HG02798 (cell line): Measurements from ENCODE around the gene ELOVL3.

Source experiments
- ATAC-seq: cut with Tn5 transposase; IDR thresholded peaks from one replicate; pipeline ENCODE4 v1.9.1; 2021; ENCODE audit warnings: mild to moderate bottlenecking; ENCODE audit not compliant: unreplicated experiment, poor library complexity

Gene ELOVL3

DNA sequence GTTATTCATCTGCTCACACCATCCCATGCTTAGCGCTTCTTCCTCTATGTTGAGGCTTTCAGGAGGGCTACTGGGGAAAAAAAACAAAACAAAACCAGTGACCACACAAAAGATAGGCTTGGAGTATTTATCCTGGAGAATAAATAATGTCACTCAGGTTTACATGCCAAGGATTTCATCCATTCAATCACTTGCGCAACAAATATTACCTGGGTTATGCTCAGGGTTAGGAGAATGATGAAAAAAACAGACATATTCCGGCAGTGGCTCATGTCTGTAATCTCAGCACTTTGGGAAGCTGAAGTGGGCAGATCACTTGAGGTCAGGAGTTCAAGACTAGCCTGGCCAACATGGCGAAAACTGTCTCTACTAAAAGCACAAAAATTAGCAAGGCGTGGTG is 3.3 kb upstream of the ELOVL3 start:
- no peak for ATAC-seq

DNA sequence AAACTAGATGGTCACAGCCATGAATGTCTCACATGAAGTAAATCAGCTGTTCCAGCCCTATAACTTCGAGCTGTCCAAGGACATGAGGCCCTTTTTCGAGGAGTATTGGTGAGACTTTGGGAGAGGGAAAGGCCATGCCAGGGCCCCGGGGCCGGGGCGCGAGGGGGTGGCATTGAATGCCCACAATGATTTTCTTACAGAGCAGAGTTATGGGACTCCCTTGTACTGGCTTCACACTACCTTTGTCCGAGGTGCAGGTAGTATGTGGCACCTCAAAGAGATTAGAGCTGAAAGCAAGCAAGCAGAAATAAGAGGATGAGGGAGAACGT is 407 bp downstream of the ELOVL3 start:
- ATAC-seq: no peak

DNA sequence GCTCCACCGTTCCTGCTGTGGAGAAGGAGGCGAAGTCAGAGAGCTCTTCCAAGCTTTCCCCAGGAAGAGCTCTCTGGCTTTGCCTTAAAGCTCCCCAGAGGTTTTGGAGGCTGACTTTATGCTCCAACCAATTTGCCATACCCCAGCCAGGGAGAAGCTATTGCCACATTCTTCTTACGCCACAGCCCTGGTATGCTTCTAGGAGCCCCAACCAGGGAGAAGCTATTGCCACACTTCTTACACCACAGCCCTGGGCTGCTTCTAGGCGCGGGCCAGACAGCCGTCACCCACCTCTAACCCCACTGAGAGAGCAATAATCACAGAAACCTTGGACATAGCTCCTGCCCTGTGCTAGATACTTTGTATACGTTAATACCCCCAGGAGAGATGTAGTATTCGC is 951 bp downstream of the ELOVL3 start:
- no peak for ATAC-seq

DNA sequence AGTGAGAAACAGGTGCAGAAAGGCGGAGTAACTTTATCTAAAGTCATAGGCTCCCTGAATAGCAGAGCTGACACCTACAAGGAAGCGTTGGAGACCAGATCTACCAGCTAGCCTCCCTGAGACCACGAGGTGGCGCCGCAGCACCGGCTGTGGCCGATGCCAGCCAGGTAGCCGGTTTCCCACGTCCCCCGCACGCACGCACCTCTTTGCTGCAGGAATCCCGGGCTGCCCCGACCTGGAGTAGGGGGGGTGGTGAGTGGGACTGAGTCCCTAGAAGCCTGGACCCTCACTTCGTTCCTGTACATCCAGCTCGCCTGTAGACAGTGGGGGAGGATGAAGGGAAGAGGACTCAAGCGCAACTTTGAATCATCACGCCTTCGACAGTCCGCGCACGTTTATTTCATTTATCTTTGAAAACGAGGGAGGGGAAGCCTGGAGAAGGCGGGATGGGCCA is 3.7 kb downstream of the ELOVL3 start:
- peak; percentile 42 for ATAC-seq

- ATAC-seq: no peak
Measured at GRCh38 chr10:102230264-102230860, 4.3 kb downstream of the ELOVL3 start.

DNA sequence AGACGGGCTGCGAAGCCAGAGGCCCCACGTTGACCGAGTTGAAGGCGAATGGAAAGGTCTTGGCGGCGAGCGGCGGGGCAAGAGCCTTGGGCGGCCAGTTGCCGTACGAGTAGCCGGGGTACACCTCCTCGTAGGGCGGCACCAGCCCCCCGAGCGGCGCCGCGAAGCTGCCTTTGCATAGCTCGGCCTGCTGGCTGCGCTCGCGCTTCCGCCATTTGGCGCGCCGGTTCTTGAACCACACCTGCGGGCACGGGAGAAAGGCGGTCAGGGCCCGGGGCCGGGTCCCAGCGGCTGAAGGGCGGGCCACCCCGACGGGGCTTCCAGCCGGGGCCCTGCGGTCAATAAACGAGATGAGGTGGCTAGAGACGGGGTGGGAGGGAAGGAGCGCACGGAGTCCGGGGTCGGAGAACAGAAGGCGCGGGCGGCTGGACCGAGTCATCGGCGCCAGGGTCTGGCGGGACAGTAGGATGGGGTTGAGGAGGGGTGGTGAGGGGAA is 4.8 kb downstream of the ELOVL3 start:
- no peak for ATAC-seq

DNA sequence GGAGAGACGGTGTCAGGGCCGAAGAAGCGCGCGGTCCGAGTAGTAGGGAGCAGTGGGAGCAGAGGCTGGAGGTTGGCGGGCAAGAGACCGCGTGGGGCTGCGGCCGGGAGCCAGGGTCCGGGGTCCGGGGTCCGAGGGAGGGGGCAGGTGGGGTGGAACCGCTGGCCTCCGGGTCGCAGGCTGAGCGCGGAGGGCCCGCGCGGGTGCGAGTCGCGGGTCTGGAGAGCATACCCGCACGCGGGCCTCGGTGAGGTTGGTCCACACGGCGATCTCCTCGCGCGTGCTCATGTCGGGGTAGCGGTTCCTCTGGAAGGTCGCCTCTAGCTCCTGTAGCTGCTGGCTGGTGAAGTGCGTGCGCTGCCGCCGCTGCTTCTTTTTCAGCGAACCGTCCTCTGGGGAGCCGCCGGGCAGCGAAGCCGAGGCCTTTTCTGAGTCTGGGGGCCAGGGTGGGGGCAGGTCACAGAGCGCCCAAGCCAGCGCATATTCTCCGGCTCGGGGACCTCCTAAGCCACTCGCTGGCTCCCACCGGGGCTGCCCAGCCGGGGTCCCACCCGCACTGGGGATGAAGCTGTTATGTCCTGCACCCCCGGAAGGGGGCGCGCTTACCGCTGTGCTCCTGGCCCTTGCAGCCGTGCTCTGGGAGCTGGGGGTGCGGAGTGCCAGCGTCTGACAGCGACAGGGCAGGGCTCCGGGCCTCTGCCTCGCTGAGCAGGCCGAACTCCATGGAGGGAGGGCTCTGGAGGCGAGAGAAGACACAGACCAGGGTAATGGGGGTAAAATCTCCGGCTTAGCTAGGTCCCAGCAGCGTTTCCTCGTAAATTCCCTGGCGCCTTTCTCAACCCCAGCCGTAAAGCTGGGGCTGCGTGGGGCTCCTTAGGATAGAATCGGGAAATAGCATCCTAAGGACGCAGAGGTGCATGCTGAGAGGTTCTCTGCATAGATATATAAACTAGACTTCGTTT is 5.5 kb downstream of the ELOVL3 start:
- no peak for ATAC-seq

GRCh38 chr10:102233997-102234396 is 7.9 kb downstream of the ELOVL3 start:
- no peak for ATAC-seq

DNA sequence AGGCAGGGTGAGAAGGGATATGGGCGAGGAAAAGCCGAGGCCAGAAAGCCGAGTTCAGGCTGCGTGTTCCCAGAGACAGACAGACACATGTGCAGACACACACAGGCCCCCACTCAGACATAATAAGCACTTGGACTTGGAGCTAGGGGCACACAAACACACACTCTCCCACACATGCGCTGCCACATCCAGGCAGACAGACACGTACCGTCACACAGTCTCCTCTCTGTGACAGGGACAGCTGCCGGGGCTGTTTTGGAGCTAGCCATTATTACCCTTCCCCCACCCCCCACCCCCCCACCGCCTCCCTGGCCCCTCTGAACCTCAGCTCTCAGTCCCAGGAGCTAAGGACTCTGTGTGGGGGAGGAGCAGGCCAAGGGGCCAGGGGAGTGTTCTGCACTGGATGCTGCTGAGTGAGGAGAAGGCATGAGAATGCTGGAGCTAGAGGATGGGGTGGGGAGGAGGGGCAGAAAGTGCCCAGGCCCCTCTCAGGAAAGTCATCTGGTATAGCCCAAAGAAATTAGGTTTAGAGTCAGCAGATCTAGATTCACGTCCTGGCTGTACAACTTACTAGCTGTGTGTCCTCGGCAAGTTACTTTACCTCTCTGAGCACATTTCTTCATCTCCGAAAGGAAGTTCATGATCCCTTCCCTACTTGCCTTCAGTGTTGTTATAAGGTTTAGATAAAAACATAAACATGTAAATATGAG is 8.9 kb downstream of the ELOVL3 start:
- no peak for ATAC-seq

GRCh38 chr10:102235598-102235920 is 9.5 kb downstream of the ELOVL3 start:
- ATAC-seq: no peak

DNA sequence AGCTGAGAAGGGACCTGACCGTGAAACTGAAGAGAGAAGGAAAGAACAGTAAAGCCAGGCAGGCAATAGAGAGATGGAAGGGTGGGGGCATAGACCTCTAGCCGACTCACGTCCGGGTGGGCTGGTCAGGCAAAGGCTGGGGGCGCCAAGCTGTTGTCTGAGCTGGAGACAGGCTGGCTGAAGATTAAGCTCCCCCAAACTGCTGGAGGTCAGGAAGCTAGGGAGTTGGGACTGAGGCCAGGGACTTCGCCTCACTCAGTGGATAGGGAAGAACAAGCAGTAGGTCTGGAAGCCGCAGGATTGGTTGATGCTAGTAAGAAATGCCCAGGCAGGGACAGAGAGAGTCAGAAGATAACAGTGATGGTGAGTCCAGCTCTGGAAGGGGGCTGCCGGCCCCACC is 9.9 kb downstream of the ELOVL3 start:
- ATAC-seq: no peak

DNA sequence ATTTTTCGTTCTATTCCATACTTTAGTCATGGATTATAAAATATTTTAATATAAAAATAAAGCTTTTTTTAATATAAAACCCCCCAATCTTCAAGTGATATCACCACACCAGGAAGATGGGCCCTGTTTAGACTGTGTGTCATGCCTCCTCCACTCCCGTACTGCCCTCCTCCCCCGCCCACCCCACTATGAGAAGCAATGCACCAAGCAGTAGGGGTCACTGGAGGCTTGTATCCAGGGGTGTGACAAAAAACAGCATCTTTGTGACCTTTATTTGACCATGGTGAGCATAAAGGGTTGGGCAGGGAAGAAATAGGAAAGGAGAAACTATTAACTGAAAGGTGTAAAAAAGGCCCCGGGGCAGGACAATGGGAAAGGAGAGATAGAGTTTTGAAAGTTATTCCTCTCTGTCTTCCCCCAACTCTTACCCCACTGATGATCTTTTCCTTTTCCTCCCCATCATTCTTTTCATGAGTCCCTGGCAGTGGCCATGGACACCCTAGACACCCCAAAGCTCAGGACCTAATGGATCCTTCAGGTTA is 11.7 kb downstream of the ELOVL3 start:
- ATAC-seq: no peak

DNA sequence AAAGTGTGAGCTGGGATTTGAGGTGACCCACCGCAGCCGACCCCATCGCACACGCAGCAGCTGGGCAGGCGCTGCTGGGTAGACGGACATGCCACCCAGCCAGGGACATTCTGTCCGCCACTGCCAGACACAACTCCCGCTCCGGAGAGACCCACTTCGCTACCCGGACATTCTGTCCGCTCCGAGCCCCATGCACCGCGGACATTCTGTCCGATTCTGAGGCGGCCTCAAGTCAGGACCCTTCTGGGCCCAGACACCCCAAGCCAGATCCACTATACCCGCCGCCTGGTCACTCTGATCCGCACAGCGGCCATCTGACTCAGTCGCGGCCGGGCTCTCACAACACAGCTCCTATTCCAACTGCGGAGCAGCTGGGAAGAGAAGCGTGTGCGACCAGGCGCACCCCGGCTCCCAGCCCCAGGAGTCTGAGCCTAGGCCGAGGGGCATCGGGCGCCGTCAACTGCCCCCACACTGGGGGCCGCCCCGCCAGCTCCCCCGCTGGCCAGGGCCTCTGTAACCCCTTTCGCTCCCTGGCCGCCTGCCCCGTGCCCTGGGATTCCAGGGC is 14.4 kb downstream of the ELOVL3 start:
- ATAC-seq: no peak

DNA sequence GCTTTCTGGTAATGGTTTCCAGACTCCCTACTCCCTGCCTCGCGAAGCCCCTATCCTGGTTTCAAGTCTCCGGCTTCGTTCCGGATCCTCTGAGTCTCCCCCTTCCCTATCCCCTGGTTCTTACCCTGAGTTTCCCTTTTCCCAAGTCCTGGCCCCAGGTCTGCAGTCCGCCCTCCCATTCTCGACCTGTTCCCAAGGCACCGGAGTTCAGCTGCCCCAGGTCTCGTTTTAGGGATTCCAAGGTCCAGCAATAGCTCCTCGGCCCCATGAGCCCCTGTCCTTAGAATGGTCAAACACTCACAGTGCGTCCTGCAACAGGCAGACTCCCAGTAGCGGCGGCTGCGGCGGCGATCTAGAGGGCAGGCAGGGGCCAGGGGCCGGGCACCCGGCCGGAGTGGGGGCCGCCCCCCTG is 14.9 kb downstream of the ELOVL3 start:
- ATAC-seq: no peak

DNA sequence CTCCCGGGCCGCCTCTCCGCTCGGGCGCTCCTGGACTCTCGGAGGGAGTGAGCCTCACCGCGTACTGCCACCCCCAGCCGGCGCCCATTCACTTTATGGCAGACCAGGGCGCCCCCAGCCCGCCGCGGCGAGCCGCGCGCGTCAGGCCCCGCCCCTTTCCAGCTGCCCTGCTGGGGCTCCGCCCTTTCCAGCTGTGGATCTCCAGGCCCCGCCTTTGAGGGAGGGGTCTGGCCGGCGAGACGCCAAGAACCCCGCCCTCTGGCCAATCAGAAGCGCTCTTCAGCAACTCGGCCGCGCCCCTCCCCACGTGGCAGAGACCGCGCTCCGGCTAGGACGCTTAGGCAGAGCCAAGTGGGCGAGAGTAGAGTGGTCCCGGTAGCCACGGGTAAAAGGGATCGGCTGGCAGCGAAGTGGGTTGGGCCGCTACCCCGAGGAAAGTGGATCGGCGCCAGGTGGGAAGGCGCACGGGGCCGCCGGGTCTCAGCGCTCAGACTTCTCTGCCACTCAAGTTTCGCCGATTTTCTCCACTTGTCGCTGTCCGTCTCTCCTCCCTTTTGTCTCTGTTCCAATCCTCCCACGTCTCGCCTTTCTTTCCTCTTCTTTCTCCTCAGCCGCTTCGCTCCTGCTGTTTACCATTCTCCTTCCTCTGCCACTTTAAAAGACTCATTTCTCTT is 15.5 kb downstream of the ELOVL3 start, which contains the start of gene PITX3:
Gene PITX3 (minus strand): TSS at position 69 of the 674 bp plus-strand sequence. CDS start 9,432 bp downstream, outside the sequence.
- peak; percentile 56 for ATAC-seq

- ATAC-seq: no peak
Measured at GRCh38 chr10:102242118-102242485, 16.0 kb downstream of the ELOVL3 start.

DNA sequence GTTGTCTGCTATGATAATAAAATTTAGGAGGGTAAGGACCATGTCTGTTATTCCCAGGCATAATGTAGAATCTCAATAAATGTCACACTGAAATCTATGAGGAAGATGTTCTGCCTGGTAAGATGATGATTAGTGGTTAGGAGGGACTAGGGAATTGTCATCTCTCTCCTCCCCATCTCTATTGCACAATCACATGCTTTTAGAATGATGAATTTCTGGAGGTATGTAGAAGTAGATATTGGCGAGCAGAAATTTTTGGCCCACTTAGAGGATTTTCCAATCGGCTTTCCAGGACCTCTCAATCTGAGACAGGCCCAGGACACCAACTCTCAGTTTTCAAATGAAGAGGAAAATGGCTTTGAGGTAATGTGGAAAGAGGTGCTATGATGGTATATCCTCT is 17.2 kb downstream of the ELOVL3 start:
- ATAC-seq: no peak

DNA sequence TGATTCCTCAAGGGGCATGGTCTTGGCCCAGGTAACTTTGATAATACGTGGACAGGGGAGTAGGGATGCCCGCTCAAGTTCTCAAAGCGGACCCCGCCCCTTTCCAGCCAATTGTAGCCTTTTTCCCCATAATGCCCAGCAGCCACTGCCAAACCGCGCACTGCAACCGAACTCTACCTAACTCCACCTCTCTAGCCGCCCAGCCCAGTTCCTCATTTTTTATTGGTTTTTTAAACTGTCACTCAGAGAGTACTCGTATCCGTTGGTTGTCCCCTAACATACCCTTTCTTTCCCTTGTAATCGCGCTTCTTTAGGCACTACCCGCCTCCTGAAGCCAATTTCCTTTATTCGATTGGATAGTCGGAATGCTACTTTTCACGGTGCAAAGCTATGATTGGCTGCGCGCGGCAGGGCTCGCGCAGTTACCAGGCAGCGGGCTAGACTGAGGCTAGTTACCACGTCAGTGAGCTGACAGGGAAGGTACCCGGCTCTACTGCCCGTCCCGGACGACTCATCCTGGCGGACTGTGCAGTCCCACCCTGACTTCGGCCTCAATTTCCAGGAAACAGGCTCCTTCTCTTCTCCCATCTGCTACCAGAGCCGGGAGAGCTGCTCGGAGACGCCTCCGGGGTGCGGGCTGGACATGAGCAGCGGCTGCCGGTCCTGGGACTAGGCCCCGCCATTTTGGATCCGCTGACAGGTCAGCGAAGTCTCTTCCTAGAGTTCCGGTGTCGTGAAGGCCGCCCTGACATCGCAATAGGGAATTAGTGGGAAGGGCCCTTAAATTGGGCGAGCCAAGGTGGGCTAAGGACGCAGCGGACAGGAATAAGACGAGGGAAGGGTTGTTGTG is 19.2 kb downstream of the ELOVL3 start, which contains the start of gene GBF1:
Gene GBF1 (plus strand): TSS at position 451 of the 850 bp plus-strand sequence. CDS start 13,407 bp downstream, outside the sequence.
- peak; percentile 89 for ATAC-seq

GRCh38 chr10:102245932-102246251 is 19.8 kb downstream of the ELOVL3 start:
- ATAC-seq: no peak
